ENCODE results near the gene MYBPC1.
"Not testable (repeated sequence)": the region's sequence is repeated elsewhere in the genome, so short reads cannot be mapped to it uniquely, and the experiment has no call there.

The MYBPC1 gene

GRCh38 chr12:101594700-101595099, at the start of gene MYBPC1:
MYBPC1 (plus strand) TSS chr12:101594971; CDS start chr12:101595071, 100 bp downstream.
- no peak for DNase-seq

GRCh38 chr12:101551362-101552114, 43.2 kb upstream of the MYBPC1 start:
- no peak for DNase-seq

GRCh38 chr12:101552277-101552676, 42.5 kb upstream of the MYBPC1 start:
- DNase-seq = no peak

GRCh38 chr12:101557094-101557493, 37.7 kb upstream of the MYBPC1 start:
- DNase-seq = no peak

GRCh38 chr12:101558726-101559125, 36.0 kb upstream of the MYBPC1 start:
- not testable (repeated sequence) for DNase-seq

GRCh38 chr12:101563212-101563611, 31.6 kb upstream of the MYBPC1 start:
- DNase-seq = no peak

- no peak for DNase-seq
These were observed 29.9 kb upstream of the MYBPC1 start for GRCh38 chr12:101564912-101565311.

- DNase-seq = no peak
These were observed 28.5 kb upstream of the MYBPC1 start for GRCh38 chr12:101566318-101566717.

GRCh38 chr12:101567918-101568317, 26.9 kb upstream of the MYBPC1 start:
- DNase-seq = peak; percentile 95

- DNase-seq = no peak
These were observed 24.7 kb upstream of the MYBPC1 start for GRCh38 chr12:101570047-101570446.

- no peak for DNase-seq
These were observed 23.7 kb upstream of the MYBPC1 start for GRCh38 chr12:101571105-101571504.

- DNase-seq = no peak
These were observed 21.0 kb upstream of the MYBPC1 start for GRCh38 chr12:101573743-101574142.

GRCh38 chr12:101578417-101578816, 16.4 kb upstream of the MYBPC1 start:
- DNase-seq = no peak

- no peak for DNase-seq
These were observed 13.6 kb upstream of the MYBPC1 start for GRCh38 chr12:101581190-101581589.

GRCh38 chr12:101582937-101583336, 11.8 kb upstream of the MYBPC1 start:
- DNase-seq = no peak

- no peak for DNase-seq
These were observed 4.4 kb upstream of the MYBPC1 start for GRCh38 chr12:101590383-101590782.

GRCh38 chr12:101591781-101592180, 3.0 kb upstream of the MYBPC1 start:
- DNase-seq = no peak

- no peak for DNase-seq
These were observed 2.3 kb upstream of the MYBPC1 start for GRCh38 chr12:101592448-101592847.

GRCh38 chr12:101592921-101593320, 1.9 kb upstream of the MYBPC1 start:
- DNase-seq = no peak

GRCh38 chr12:101596172-101596571, 1.4 kb downstream of the MYBPC1 start:
- no peak for DNase-seq

GRCh38 chr12:101597164-101597563, 2.4 kb downstream of the MYBPC1 start:
- DNase-seq = no peak

- DNase-seq = no peak
These were observed 3.7 kb downstream of the MYBPC1 start for GRCh38 chr12:101598483-101598882.

GRCh38 chr12:101599311-101599710, 4.5 kb downstream of the MYBPC1 start:
- DNase-seq = no peak

GRCh38 chr12:101599771-101600484, 5.2 kb downstream of the MYBPC1 start:
- DNase-seq = no peak
